Measurements from ENCODE around the gene PLEKHJ1. TPM values are rescaled to one million over a fixed set of nuclear protein-coding genes. Genes with fewer than 3 reads are reported as not detected.

PLEKHJ1 gene
- polyA plus RNA-seq, 1 donor from 2014 or later: 219 TPM

- TF ChIP-seq REST (IDR thresholded peaks at IDR 0.05; ENCODE audit: borderline replicate concordance) (no peak), TAF1 (IDR thresholded peaks at IDR 0.05; ENCODE audit: low read depth) (no peak), EZH2 (IDR thresholded peaks at IDR 0.05; ENCODE audit: borderline replicate concordance, insufficient read depth, low read length, poor library complexity, severe bottlenecking) (no peak), MXI1 (conservative IDR thresholded peaks at IDR 0.05; ENCODE audit: poor library complexity, severe bottlenecking) (no peak), EP300 (conservative IDR thresholded peaks at IDR 0.05; ENCODE audit: poor library complexity, severe bottlenecking) (no peak), CTCF (IDR thresholded peaks at IDR 0.05; ENCODE audit: poor library complexity, severe bottlenecking) (no peak), RAD21 (conservative IDR thresholded peaks at IDR 0.05) (no peak), SMC3 (conservative IDR thresholded peaks at IDR 0.05; ENCODE audit: poor library complexity) (no peak), POLR2AphosphoS5 (IDR thresholded peaks at IDR 0.05) (no peak)
- H3K27ac ChIP-seq (ENCODE audit: low read length): no peak overlapping the region
- no peaks in the 10 kb centered on the region for H3K36me3 ChIP-seq (ENCODE audit: insufficient read depth, low read length)
Measured at GRCh38 chr19:2209408-2209807, 26.7 kb downstream of the PLEKHJ1 start.

GRCh38 chr19:2208975-2209374, 27.2 kb downstream of the PLEKHJ1 start:
- H3K9me3 ChIP-seq (ENCODE audit: low read length): no peaks in the 10 kb centered on the region
- no peak overlapping the region for H2AFZ ChIP-seq (ENCODE audit: low read depth, low read length)
- no peaks in the 10 kb centered on the region for H4K20me1 ChIP-seq (ENCODE audit: insufficient read depth)
- H3K27me3 ChIP-seq (ENCODE audit: insufficient read depth, low read depth, low read length): no peaks in the 10 kb centered on the region
- H3K4me2 ChIP-seq (ENCODE audit: low read length): no peak overlapping the region
- no peak overlapping the region for H3K27ac ChIP-seq (ENCODE audit: low read length)
- H3K9me2 ChIP-seq (ENCODE audit: insufficient read depth, low read length): no peaks in the 10 kb centered on the region
- no peaks in the 10 kb centered on the region for H3F3A ChIP-seq (ENCODE audit: insufficient read depth, low read length, poor library complexity, severe bottlenecking)
- no peaks in the 10 kb centered on the region for H3K79me2 ChIP-seq (replicated peaks; ENCODE audit: insufficient read depth, low read length)
- H3K36me3 ChIP-seq (ENCODE audit: insufficient read depth, low read length): no peaks in the 10 kb centered on the region
- TF ChIP-seq SMC3 (conservative IDR thresholded peaks at IDR 0.05; ENCODE audit: poor library complexity) (no peak), MXI1 (conservative IDR thresholded peaks at IDR 0.05; ENCODE audit: poor library complexity, severe bottlenecking) (no peak), TAF1 (IDR thresholded peaks at IDR 0.05; ENCODE audit: low read depth) (no peak), CTCF (IDR thresholded peaks at IDR 0.05; ENCODE audit: poor library complexity, severe bottlenecking) (no peak)
- H3K9ac ChIP-seq (ENCODE audit: low read length): no peak overlapping the region
- no peak overlapping the region for H3K4me3 ChIP-seq (ENCODE audit: low read length)

More at GRCh38 chr19:2209408-2209807, 26.7 kb downstream of the PLEKHJ1 start:
- H4K20me1 ChIP-seq (ENCODE audit: insufficient read depth): no peaks in the 10 kb centered on the region
- no peak overlapping the region for H3K4me2 ChIP-seq (ENCODE audit: low read length)
- no peak overlapping the region for H3K9ac ChIP-seq (ENCODE audit: low read length)
- H2AFZ ChIP-seq (ENCODE audit: low read depth, low read length): no peak overlapping the region
- no peaks in the 10 kb centered on the region for H3F3A ChIP-seq (ENCODE audit: insufficient read depth, low read length, poor library complexity, severe bottlenecking)
- no peaks in the 10 kb centered on the region for H3K9me2 ChIP-seq (ENCODE audit: insufficient read depth, low read length)
- no peak overlapping the region for H3K4me3 ChIP-seq (ENCODE audit: low read length)
- no peaks in the 10 kb centered on the region for H3K79me2 ChIP-seq (replicated peaks; ENCODE audit: insufficient read depth, low read length)
- H3K27me3 ChIP-seq (ENCODE audit: insufficient read depth, low read depth, low read length): no peaks in the 10 kb centered on the region
- H3K9me3 ChIP-seq (ENCODE audit: low read length): no peaks in the 10 kb centered on the region

Data from neural cell (in vitro differentiated cells).